Renal pelvis (tissue), 4 donors: ENCODE results near the gene PTDSS2. TPM values are rescaled to one million over a fixed set of nuclear protein-coding genes. Genes with fewer than 3 reads are reported as not detected.
"Not testable (repeated sequence)": the region's sequence is repeated elsewhere in the genome, so short reads cannot be mapped to it uniquely, and the experiment has no call there.

Experiments used
- DNase-seq: peaks from one replicate; pipeline ENCODE4 v3.0.0-alpha.2; 2013
- polyA plus RNA-seq, 3 donors: library from polyadenylated mRNA; unstranded; fragments of 120-200 nt; gene quantifications; one replicate each; pipeline ENCODE4 v1.2.1, GENCODE V29; 2013; ENCODE audit not compliant: insufficient read length in 3 of 3

PTDSS2 gene
- polyA plus RNA-seq, 3 donors = 40.0 to 44.9 (median 41.2) TPM

- no peak for DNase-seq
These were observed 15.9 kb downstream of the PTDSS2 start for GRCh38 chr11:465896-466530.

- no peak for DNase-seq
These were observed 18.0 kb downstream of the PTDSS2 start for GRCh38 chr11:468036-468435.

GRCh38 chr11:468493-468892 is 18.4 kb downstream of the PTDSS2 start:
- no peak for DNase-seq

- not testable (repeated sequence) for DNase-seq
These were observed 19.1 kb downstream of the PTDSS2 start for GRCh38 chr11:469026-469683.

GRCh38 chr11:469684-470560 is 19.8 kb downstream of the PTDSS2 start:
- DNase-seq = no peak

GRCh38 chr11:471468-472145 is 21.5 kb downstream of the PTDSS2 start:
- DNase-seq = no peak

- no peak for DNase-seq
These were observed 22.2 kb downstream of the PTDSS2 start for GRCh38 chr11:472272-472671.

- DNase-seq = no peak
These were observed 22.7 kb downstream of the PTDSS2 start for GRCh38 chr11:472816-473215.

- DNase-seq = no peak
These were observed 23.3 kb downstream of the PTDSS2 start for GRCh38 chr11:473415-473814.

- DNase-seq = no peak
These were observed 24.1 kb downstream of the PTDSS2 start for GRCh38 chr11:473962-474785.

GRCh38 chr11:474914-475506 is 24.9 kb downstream of the PTDSS2 start:
- no peak for DNase-seq

- no peak for DNase-seq
These were observed 25.9 kb downstream of the PTDSS2 start for GRCh38 chr11:475941-476340.

- no peak for DNase-seq
These were observed 26.3 kb downstream of the PTDSS2 start for GRCh38 chr11:476416-476815.

- DNase-seq = peak; percentile 62
These were observed 27.1 kb downstream of the PTDSS2 start for GRCh38 chr11:477052-477715.

GRCh38 chr11:479311-479710 is 29.2 kb downstream of the PTDSS2 start:
- no peak for DNase-seq

GRCh38 chr11:484616-485015 is 34.5 kb downstream of the PTDSS2 start:
- DNase-seq = no peak

- no peak for DNase-seq
These were observed 36.1 kb downstream of the PTDSS2 start for GRCh38 chr11:486189-486588.

GRCh38 chr11:487571-488021 is 37.5 kb downstream of the PTDSS2 start:
- no peak for DNase-seq

GRCh38 chr11:488062-488461 is 38.0 kb downstream of the PTDSS2 start:
- DNase-seq = no peak

- DNase-seq = no peak
These were observed 38.5 kb downstream of the PTDSS2 start for GRCh38 chr11:488579-488978.
